DMS153 (cell line): ENCODE data around the gene BRI3.
"Not testable (repeated sequence)": the region's sequence is repeated elsewhere in the genome, so short reads cannot be mapped to it uniquely, and the experiment has no call there.

ENCODE experiments used
- DNase-seq: peaks from one replicate; lab custom pipeline; 2025; lab: John Stamatoyannopoulos, UW

The BRI3 gene

GRCh38 chr7:98314469-98314868 is 33.0 kb downstream of the BRI3 start:
- no peak for DNase-seq

- no peak for DNase-seq
These were observed 34.0 kb downstream of the BRI3 start for GRCh38 chr7:98315318-98315993.

- DNase-seq = not testable (repeated sequence)
These were observed 34.6 kb downstream of the BRI3 start for GRCh38 chr7:98315994-98316527.

- DNase-seq = no peak
These were observed 36.0 kb downstream of the BRI3 start for GRCh38 chr7:98317366-98318040.

GRCh38 chr7:98319176-98319575 is 37.7 kb downstream of the BRI3 start:
- no peak for DNase-seq

- no peak for DNase-seq
These were observed 39.8 kb downstream of the BRI3 start for GRCh38 chr7:98321301-98321700.

GRCh38 chr7:98322331-98323270 is 41.1 kb downstream of the BRI3 start:
- DNase-seq = no peak

- DNase-seq = no peak
These were observed 42.3 kb downstream of the BRI3 start for GRCh38 chr7:98323597-98324322.

GRCh38 chr7:98324782-98325181 is 43.3 kb downstream of the BRI3 start:
- DNase-seq = no peak

GRCh38 chr7:98329100-98329790 is 47.8 kb downstream of the BRI3 start:
- no peak for DNase-seq

GRCh38 chr7:98329791-98330373 is 48.4 kb downstream of the BRI3 start:
- DNase-seq = no peak

GRCh38 chr7:98330926-98331529 is 49.5 kb downstream of the BRI3 start:
- DNase-seq = no peak

GRCh38 chr7:98334081-98334480 is 52.6 kb downstream of the BRI3 start:
- no peak for DNase-seq

- no peak for DNase-seq
These were observed 54.0 kb downstream of the BRI3 start for GRCh38 chr7:98335411-98335977.

GRCh38 chr7:98338441-98338840 is 57.0 kb downstream of the BRI3 start:
- no peak for DNase-seq

- no peak for DNase-seq
These were observed 57.6 kb downstream of the BRI3 start for GRCh38 chr7:98339043-98339442.

- no peak for DNase-seq
These were observed 59.6 kb downstream of the BRI3 start for GRCh38 chr7:98341106-98341505.
